Hepatocyte (in vitro differentiated cells): Measurements from ENCODE around the gene TMEM185A.

Experiments
- EZH2 ChIP-seq: fragments of 200-600 bp; sonication (generic); IDR thresholded peaks from 2 replicates; pipeline ENCODE4 v1.6.1; 2016; ENCODE audit warnings: antibody characterized with exemption, mild to moderate bottlenecking, borderline replicate concordance
- EZH2phosphoT487 ChIP-seq: fragments of 200-600 bp; sonication (generic); IDR thresholded peaks from one replicate; pipeline ENCODE4 v1.6.1; 2018; ENCODE audit warnings: antibody characterized with exemption, mild to moderate bottlenecking, low read depth, moderate library complexity; ENCODE audit not compliant: unreplicated experiment, severe bottlenecking
- TF ChIP-seq, protein P1 (sequence below): fragments of 200-600 bp; sonication (generic); IDR thresholded peaks from 2 replicates; pipeline ENCODE4 v1.5.1; 2016; ENCODE audit warnings: antibody characterized with exemption, mild to moderate bottlenecking; ENCODE audit not compliant: poor library complexity

DNA sequence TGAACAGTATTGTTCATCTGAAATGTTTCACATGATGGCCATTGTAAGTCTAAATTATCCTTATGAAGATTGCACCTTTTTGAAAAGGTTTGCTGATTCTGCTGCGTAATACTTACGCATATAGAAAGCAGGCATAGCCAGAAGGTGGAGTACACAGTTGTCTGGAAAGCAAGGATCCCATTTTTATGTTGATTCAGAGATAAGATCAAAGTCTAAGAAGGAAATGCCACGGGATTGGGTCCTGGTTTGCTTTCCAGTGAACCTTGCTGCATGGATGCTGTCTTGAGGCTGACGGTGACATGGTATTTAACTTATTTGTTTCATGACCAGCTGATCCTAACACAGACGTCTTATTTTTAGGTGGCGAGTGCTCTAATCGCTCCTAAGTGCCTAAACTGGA lies 59.8 kb downstream of the TMEM185A start:
- TF ChIP-seq, protein P1, sequence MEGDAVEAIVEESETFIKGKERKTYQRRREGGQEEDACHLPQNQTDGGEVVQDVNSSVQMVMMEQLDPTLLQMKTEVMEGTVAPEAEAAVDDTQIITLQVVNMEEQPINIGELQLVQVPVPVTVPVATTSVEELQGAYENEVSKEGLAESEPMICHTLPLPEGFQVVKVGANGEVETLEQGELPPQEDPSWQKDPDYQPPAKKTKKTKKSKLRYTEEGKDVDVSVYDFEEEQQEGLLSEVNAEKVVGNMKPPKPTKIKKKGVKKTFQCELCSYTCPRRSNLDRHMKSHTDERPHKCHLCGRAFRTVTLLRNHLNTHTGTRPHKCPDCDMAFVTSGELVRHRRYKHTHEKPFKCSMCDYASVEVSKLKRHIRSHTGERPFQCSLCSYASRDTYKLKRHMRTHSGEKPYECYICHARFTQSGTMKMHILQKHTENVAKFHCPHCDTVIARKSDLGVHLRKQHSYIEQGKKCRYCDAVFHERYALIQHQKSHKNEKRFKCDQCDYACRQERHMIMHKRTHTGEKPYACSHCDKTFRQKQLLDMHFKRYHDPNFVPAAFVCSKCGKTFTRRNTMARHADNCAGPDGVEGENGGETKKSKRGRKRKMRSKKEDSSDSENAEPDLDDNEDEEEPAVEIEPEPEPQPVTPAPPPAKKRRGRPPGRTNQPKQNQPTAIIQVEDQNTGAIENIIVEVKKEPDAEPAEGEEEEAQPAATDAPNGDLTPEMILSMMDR: no peak
- TF ChIP-seq EZH2 (no peak), EZH2phosphoT487 (no peak)
